GM12801 (cell line): ENCODE measurements around the gene TNFSF13B.

Experiments
- TF ChIP-seq, protein P1 (sequence below): IDR thresholded peaks from one replicate; pipeline ENCODE4 v1.5.1; 2011; ENCODE audit warnings: control low read depth; ENCODE audit not compliant: insufficient read length; ENCODE audit errors: extremely low read depth

Gene TNFSF13B

DNA sequence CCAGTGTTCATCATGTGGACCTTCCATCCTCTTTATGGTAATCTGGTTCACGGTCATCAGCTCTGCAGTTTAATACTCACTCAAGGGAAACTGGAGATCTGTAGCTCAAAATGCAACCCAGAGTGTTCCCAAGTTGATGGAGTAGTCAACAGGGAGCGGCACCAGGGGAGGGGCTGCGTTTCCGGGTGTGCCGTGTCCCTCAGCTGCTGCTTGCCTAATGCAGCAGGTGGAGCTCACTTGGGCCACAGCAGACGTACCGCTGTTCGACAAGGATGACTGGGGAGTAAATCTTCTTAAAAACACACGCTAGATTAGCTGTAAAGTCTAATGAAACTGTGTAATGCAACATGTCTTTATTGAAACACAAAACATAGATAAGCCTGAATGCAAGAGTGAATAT, 81.1 kb downstream of the TNFSF13B start:
- TF ChIP-seq, protein P1, sequence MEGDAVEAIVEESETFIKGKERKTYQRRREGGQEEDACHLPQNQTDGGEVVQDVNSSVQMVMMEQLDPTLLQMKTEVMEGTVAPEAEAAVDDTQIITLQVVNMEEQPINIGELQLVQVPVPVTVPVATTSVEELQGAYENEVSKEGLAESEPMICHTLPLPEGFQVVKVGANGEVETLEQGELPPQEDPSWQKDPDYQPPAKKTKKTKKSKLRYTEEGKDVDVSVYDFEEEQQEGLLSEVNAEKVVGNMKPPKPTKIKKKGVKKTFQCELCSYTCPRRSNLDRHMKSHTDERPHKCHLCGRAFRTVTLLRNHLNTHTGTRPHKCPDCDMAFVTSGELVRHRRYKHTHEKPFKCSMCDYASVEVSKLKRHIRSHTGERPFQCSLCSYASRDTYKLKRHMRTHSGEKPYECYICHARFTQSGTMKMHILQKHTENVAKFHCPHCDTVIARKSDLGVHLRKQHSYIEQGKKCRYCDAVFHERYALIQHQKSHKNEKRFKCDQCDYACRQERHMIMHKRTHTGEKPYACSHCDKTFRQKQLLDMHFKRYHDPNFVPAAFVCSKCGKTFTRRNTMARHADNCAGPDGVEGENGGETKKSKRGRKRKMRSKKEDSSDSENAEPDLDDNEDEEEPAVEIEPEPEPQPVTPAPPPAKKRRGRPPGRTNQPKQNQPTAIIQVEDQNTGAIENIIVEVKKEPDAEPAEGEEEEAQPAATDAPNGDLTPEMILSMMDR, result no peak

DNA sequence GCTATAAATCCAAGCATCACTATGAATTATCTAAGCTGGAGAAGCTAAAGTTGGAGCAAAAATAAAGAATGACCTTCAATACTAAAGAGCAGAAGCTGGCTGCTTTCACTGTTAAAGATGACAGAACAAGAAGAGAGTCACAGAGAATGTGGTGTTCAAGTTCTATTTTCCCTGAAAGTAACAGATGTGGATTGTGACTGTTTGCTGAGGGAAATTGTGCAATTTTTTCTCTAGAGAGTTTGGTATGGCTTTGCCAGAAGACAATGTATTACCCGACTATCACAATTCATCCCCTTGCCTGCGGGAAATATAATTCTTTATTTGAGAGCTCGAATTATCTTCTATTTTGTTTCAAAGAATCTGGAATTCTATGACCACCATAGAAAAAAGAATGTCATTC, 83.1 kb downstream of the TNFSF13B start:
- TF ChIP-seq, protein P1, result no peak

DNA sequence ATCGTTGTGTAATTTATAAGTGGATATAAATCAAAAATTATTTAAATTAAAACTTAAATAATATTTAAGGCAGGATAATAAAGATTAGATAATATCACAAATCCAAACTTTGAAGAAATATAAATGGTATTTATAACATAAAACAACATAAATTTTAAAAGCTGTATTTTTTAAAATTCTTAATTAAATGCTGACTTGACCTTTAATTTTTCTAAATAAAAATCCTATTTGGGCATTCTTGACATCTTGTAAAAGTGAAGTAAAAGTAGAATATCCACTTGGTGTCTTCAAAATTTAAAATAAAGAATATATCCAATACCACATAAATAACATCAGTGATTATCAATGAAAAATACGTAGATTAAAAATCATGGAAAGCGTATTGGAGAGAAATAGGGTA, 87.7 kb downstream of the TNFSF13B start:
- TF ChIP-seq, protein P1, result no peak
